Transverse colon (tissue), 4 donors: Measurements from ENCODE around the gene RGL2. TPM values are rescaled to one million over a fixed set of nuclear protein-coding genes. Genes with fewer than 3 reads are reported as not detected.

Experiments
- DNase-seq: peaks from one replicate; pipeline ENCODE4 v3.0.0-alpha.2; 2019
- H3K27ac ChIP-seq, 4 donors: fragments of 200-600 bp; sonication (generic); 2 replicates each; pipeline ENCODE4 v1.5.1; 2016 to 2018; ENCODE audit warnings: inconsistent platforms in 4 of 4
- H3K27me3 ChIP-seq: fragments of 200-600 bp; sonication (generic); 2 replicates; pipeline ENCODE4 v1.5.1; 2017; ENCODE audit warnings: inconsistent platforms
- H3K36me3 ChIP-seq, 4 donors: fragments of 200-600 bp; sonication (generic); 2 replicates each; pipeline ENCODE4 v1.5.1; 2017 to 2019; ENCODE audit warnings: inconsistent platforms in 4 of 4
- H3K4me1 ChIP-seq, 4 donors: fragments of 200-600 bp; sonication (generic); 2 replicates each; pipeline ENCODE4 v1.5.1; 2017 to 2020; ENCODE audit warnings: inconsistent platforms in 4 of 4
- H3K4me3 ChIP-seq, 4 donors: fragments of 200-600 bp; sonication (generic); 1 replicate in 1 of 4; 2 replicates in 3 of 4; pipeline versions ENCODE4 v1.5.1 to v1.6.1; 2017 to 2019; ENCODE audit warnings: inconsistent platforms in 4 of 4
- H3K9me3 ChIP-seq, 2 donors: fragments of 200-600 bp; sonication (generic); 2 replicates each; pipeline ENCODE4 v1.5.1; 2017 to 2019; ENCODE audit warnings: inconsistent platforms in 2 of 2
- EP300 ChIP-seq: sonication (generic); formaldehyde crosslinking; IDR thresholded peaks from one replicate; pipeline ENCODE4 v1.6.1; 2017; ENCODE audit warnings: antibody characterized with exemption, low read depth
- POLR2A ChIP-seq: fragments of 450-650 bp; IDR thresholded peaks from one replicate; pipeline ENCODE4 v1.6.1; 2016; ENCODE audit warnings: antibody characterized with exemption, mild to moderate bottlenecking, moderate library complexity
- POLR2AphosphoS5 ChIP-seq, 3 donors: sonication (generic); formaldehyde crosslinking; IDR thresholded peaks; one replicate each; pipeline ENCODE4 v1.6.1; 2016; ENCODE audit warnings: antibody characterized with exemption in 3 of 3
- WGBS, 2 donors: methylation state at CpG; one replicate each; pipeline ENCODE4 v1.1.5; 2018; ENCODE audit warnings: low coverage in 1 of 2; 5-methylcytosine and 5-hydroxymethylcytosine counted together
- in situ Hi-C, 4 donors: fragments of 200-750 bp; cut with MboI; loops; one replicate each; pipeline versions ENCODE4 v1.15.0 to v1.15.1; 2017; ENCODE audit warnings: low sequenced_read_pairs in 3 of 4, low pct_ligation_motif_present in 1 of 4, low pct_unique_long_range_greater_than_20kb in 1 of 4
- intact Hi-C: fragments of 100-400 bp; cut with DNase I; formaldehyde crosslinking; loops from one replicate; pipeline ENCODE4 v1.15.1; 2023; ENCODE audit warnings: low total_unique reads
- total RNA-seq, 4 donors: library from RNA; depleted of rRNA; stranded (reverse); fragments of >200 nt; gene quantifications; one replicate each; pipeline ENCODE4 v1.1.0, GENCODE V29; 2016
- TF ChIP-seq, protein P1 (sequence below), 5 experiments: fragments of 200-600 bp in 3 of 5; fragments of 450-650 bp in 2 of 5; sonication (generic) in 3 of 5; IDR thresholded peaks; 1 replicate in 2 of 5; 2 replicates in 3 of 5; pipeline ENCODE4 v1.5.1; 2016 to 2017; ENCODE audit warnings: antibody characterized with exemption in 5 of 5, inconsistent platforms in 3 of 5, mild to moderate bottlenecking in 2 of 5, moderate library complexity in 1 of 5

The RGL2 gene
- total RNA-seq, 4 donors from 2014 or later = 21.3 to 70.3 (median 25.8) TPM

DNA sequence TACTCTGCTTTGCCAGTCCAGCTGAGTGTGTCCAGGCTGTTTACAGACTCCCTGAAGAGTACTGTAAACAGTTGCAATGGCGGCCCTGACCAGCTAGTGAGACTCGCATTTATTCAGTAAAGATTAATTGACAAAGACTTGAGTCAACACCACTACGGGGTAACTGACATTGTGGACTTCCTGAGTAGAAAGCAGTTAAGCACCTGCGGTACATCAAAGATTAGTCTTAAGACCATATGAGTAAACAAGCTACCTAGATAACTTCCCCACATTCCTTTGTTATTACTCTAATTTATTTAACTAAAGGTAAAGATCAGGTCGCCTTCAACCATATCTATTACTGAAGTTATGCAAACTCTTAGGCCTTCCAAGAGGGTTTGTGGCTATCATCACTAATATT is 39.7 kb downstream of the RGL2 start:
- in situ Hi-C loops = no loop called here
- Histone ChIP-seq H3K27ac (no peak overlapping the region), H3K4me3 (no peak overlapping the region), H3K36me3 (peaks cover 0 to 10% (median 0%) of the 10 kb centered on the region in 4 donors), H3K27me3 (no peaks in the 10 kb centered on the region), H3K9me3 (no peaks in the 10 kb centered on the region), H3K4me1 (no peaks in the 10 kb centered on the region)
- intact Hi-C loops = no loop called here
- DNase-seq = no peak
- WGBS, 2 donors = 67 to 90% methylated on average over 1 to 5 of the region's 5 CpGs
- no peak for TF ChIP-seq POLR2A
- no peak for TF ChIP-seq EP300
- TF ChIP-seq, protein P1, sequence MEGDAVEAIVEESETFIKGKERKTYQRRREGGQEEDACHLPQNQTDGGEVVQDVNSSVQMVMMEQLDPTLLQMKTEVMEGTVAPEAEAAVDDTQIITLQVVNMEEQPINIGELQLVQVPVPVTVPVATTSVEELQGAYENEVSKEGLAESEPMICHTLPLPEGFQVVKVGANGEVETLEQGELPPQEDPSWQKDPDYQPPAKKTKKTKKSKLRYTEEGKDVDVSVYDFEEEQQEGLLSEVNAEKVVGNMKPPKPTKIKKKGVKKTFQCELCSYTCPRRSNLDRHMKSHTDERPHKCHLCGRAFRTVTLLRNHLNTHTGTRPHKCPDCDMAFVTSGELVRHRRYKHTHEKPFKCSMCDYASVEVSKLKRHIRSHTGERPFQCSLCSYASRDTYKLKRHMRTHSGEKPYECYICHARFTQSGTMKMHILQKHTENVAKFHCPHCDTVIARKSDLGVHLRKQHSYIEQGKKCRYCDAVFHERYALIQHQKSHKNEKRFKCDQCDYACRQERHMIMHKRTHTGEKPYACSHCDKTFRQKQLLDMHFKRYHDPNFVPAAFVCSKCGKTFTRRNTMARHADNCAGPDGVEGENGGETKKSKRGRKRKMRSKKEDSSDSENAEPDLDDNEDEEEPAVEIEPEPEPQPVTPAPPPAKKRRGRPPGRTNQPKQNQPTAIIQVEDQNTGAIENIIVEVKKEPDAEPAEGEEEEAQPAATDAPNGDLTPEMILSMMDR (IDR thresholded peaks at IDR 0.05) = no peak

DNA sequence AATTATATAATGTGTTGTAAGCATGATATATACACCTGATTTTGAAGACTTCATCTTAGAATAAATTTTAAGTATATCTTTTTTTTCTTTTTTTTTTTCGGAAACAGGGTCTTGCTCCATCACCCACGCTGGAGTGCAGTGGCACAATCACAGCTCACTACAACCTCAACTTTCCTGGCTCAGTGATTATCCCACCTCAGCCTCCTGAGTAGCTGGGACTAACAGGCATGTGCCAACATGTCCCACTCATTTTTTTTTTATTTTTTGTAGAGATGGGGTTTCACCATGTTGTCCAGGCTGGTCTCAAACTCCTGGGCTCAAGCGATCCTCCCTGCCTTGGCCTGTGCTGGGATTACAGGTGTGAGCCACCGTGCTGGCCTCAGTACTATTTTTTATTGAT is 44.2 kb downstream of the RGL2 start:
- no peaks in the 10 kb centered on the region for H3K9me3 ChIP-seq
- no peak overlapping the region for H3K4me3 ChIP-seq
- in situ Hi-C loops (no loop called here), intact Hi-C loops (no loop called here)
- H3K36me3 ChIP-seq = no peaks in the 10 kb centered on the region
- no peak overlapping the region for H3K27ac ChIP-seq
- 94 to 96% methylated on average over 4 of the region's 4 CpGs for WGBS, 2 donors
- no peaks in the 10 kb centered on the region for H3K27me3 ChIP-seq
- peaks cover 8 to 12% (median 11%) of the 10 kb centered on the region in 4 donors for H3K4me1 ChIP-seq
- DNase-seq = no peak
- TF ChIP-seq POLR2A (no peak), POLR2AphosphoS5 (IDR thresholded peaks at IDR 0.05) (no peak), EP300 (no peak)
- TF ChIP-seq, protein P1 (IDR thresholded peaks at IDR 0.05) = no peak

DNA sequence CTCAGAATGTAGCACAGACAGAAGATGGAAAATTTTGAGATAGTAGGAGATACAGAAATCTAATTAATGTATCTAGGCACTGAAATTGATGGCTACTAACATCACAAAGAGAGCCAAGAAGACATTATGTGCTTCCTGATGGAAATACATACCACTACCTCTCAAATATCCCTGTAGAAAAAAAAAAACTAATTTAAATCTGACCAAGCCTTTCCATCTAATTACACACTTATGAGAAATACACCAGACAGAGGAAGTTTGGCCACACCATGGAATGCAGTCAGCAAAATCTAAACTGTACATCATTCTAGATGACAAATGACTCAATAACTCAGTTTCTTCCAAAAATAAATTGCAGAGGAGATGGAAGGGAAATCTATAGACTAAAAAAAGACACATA is 46.0 kb downstream of the RGL2 start:
- Histone ChIP-seq H3K27ac (no peak overlapping the region), H3K4me1 (peaks cover 12 to 25% (median 24%) of the 10 kb centered on the region in 4 donors), H3K9me3 (no peaks in the 10 kb centered on the region), H3K4me3 (no peak overlapping the region), H3K27me3 (no peaks in the 10 kb centered on the region), H3K36me3 (no peaks in the 10 kb centered on the region)
- no peak for DNase-seq
- intact Hi-C loops (no loop called here), in situ Hi-C loops (no loop called here)
- no peak for TF ChIP-seq EP300
- TF ChIP-seq, protein P1 (IDR thresholded peaks at IDR 0.05) = no peak
- no peak for TF ChIP-seq POLR2A
- no peak for TF ChIP-seq POLR2AphosphoS5 (IDR thresholded peaks at IDR 0.05)

DNA sequence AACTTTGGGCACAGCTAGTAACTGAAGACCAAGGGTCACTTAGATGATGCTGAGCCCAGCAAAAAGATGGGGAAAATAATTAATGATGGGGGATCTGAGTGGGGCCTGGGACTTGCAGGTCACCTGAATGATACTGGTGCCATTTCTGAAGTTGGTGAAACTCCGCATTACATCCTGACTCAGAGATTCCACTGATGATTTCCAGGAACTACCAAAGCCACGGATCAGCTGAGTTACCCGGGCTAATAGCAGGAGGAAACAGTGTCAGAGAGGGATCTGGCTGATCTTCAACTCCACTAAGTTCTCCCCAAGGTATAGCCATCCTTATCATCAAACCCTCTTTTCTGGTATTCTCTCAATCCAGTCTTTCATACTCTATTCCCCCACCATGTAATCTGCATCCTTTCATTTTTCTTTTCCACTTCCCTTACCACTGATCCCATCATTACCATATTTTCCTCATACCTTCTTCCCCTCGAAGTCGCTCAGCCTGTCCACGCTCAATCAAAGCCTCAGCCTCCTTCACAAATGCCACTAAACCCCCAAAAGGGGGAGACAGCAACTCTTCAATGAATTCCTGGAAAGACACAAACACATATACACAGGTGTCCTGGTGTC is 47.2 kb downstream of the RGL2 start:
- intact Hi-C loops = no loop called here
- H3K27me3 ChIP-seq = no peaks in the 10 kb centered on the region
- H3K4me3 ChIP-seq = no peak overlapping the region
- DNase-seq = no peak
- H3K9me3 ChIP-seq = no peaks in the 10 kb centered on the region
- peaks cover 12 to 27% (median 24%) of the 10 kb centered on the region in 4 donors for H3K4me1 ChIP-seq
- H3K36me3 ChIP-seq = no peaks in the 10 kb centered on the region
- 81 to 90% methylated on average over 6 of the region's 6 CpGs for WGBS, 2 donors
- no peak overlapping the region for H3K27ac ChIP-seq
- TF ChIP-seq POLR2AphosphoS5 (IDR thresholded peaks at IDR 0.05) = no peak
- no peak for TF ChIP-seq EP300
- no peak for TF ChIP-seq POLR2A
- TF ChIP-seq, protein P1 (IDR thresholded peaks at IDR 0.05) = no peak
- in situ Hi-C loops = no loop called here
